GM10248 (cell line): ENCODE results near the gene POLR2E.

Experiments used
- CTCF ChIA-PET: fragments of 300-600 bp; sonication (Branson Sonifier 250); formaldehyde crosslinking; extraction: SDS; loops from one replicate; lab custom pipeline; 2021; ENCODE audit warnings: antibody characterized with exemption; lab: Yijun Ruan, JAX
- POLR2A ChIA-PET: fragments of 350-650 bp; sonication (Branson Sonifier 250); formaldehyde crosslinking; extraction: SDS; loops from one replicate; lab custom pipeline; 2020; ENCODE audit warnings: antibody characterized with exemption; lab: Yijun Ruan, JAX
- DNase-seq: peaks from one replicate; pipeline ENCODE4 v3.0.0; 2012; ENCODE audit errors: extremely low spot score
- CTCF ChIP-seq: IDR thresholded peaks from 2 replicates; pipeline ENCODE4 v1.5.1; 2012; ENCODE audit warnings: mild to moderate bottlenecking, low read depth; ENCODE audit errors: extremely low read depth, missing control alignments, control extremely low read depth

Gene POLR2E

GRCh38 chr19:1082165-1082927, 12.8 kb downstream of the POLR2E start:
- POLR2A ChIA-PET: interaction anchor here (0.6 kb wide), 1 partner anchor 8 kb away, joined by 4 read pairs; no protein-coding TSS in a partner anchor
- CTCF ChIA-PET: interaction anchor here (1.5 kb wide), 1 partner anchor 15 kb away, joined by 4 read pairs; the partner anchor contains the start of gene ARHGAP45
- TF ChIP-seq CTCF: no peak
- DNase-seq: peak; percentile 83

GRCh38 chr19:1081301-1082164, 13.6 kb downstream of the POLR2E start:
- no peak for DNase-seq
- ChIA-PET POLR2A (no interaction called here), CTCF (interaction anchor here (0.8 to 1.6 kb wide), 3 partner anchors 8 to 19 kb away, joined by 3 to 4 read pairs (median 4); partner anchors contain the start of gene ARHGAP45)
- no peak for TF ChIP-seq CTCF

GRCh38 chr19:1080360-1081161, 14.6 kb downstream of the POLR2E start:
- ChIA-PET CTCF (interaction anchor here (0.8 to 1.6 kb wide), 2 partner anchors 9 to 18 kb away, joined by 3 to 4 read pairs; no protein-coding TSS in a partner anchor), POLR2A (no interaction called here)
- DNase-seq: no peak
- no peak for TF ChIP-seq CTCF

GRCh38 chr19:1079566-1080111, 15.5 kb downstream of the POLR2E start:
- no peak for TF ChIP-seq CTCF
- no peak for DNase-seq
- ChIA-PET CTCF (interaction anchor here (1.3 to 1.6 kb wide), 2 partner anchors 7 to 10 kb away, joined by 4 to 5 read pairs; no protein-coding TSS in a partner anchor), POLR2A (no interaction called here)

GRCh38 chr19:1076951-1077350, 18.2 kb downstream of the POLR2E start:
- POLR2A ChIA-PET: interaction anchor here (0.9 kb wide), 1 partner anchor 19 kb away, joined by 6 read pairs; no protein-coding TSS in a partner anchor
- TF ChIP-seq CTCF: no peak
- CTCF ChIA-PET: interaction anchor here (0.9 to 2.0 kb wide), 3 partner anchors 10 to 12 kb away, joined by 3 to 5 read pairs (median 5); partner anchors contain the start of gene ARHGAP45
- DNase-seq: peak; percentile 92
